HepG2 (cell line): ENCODE data around the gene WWC1. TPM values are rescaled to one million over a fixed set of nuclear protein-coding genes. Genes with fewer than 3 reads are reported as not detected.

ENCODE experiments used
- ATF4 ChIP-seq, 2 experiments: fragments of 450-650 bp in 1 of 2; sonication (generic) in 1 of 2; formaldehyde crosslinking; IDR thresholded peaks; 2 replicates each; pipeline versions ENCODE4 v1.5.0 to v1.8.0; 2020 to 2022; ENCODE audit warnings: mild to moderate bottlenecking in 1 of 2, missing genetic modification reagents in 1 of 2
- EP300 ChIP-seq, 3 experiments: sonication (generic) in 1 of 3; formaldehyde crosslinking in 1 of 3; IDR thresholded peaks; 2 replicates each; pipeline versions ENCODE4 v1.5.1 to v1.6.1; 2011 to 2020; ENCODE audit warnings: low read depth in 2 of 3, low read length in 2 of 3, borderline replicate concordance in 1 of 3, improper control_type of control experiment in 1 of 3, mild to moderate bottlenecking in 1 of 3, missing genetic modification reagents in 1 of 3, moderate library complexity in 1 of 3
- GTF3A ChIP-seq: sonication (generic); formaldehyde crosslinking; conservative IDR thresholded peaks from 2 replicates; pipeline ENCODE4 v1.4.0; 2020; ENCODE audit warnings: mild to moderate bottlenecking, missing genetic modification reagents
- HOMEZ ChIP-seq: IDR thresholded peaks from 2 replicates; pipeline ENCODE4 v1.6.1; 2016; ENCODE audit warnings: low read depth
- IKZF4 ChIP-seq: sonication (generic); formaldehyde crosslinking; IDR thresholded peaks from 2 replicates; pipeline ENCODE4 v1.5.1; 2020; ENCODE audit warnings: borderline replicate concordance, mild to moderate bottlenecking, low read depth, missing genetic modification reagents; ENCODE audit errors: not compliant biosample characterization
- ISL2 ChIP-seq: sonication (generic); formaldehyde crosslinking; IDR thresholded peaks from 2 replicates; pipeline ENCODE4 v1.5.0; 2020; ENCODE audit warnings: missing genetic modification reagents
- ISX ChIP-seq: sonication (generic); formaldehyde crosslinking; conservative IDR thresholded peaks from 2 replicates; pipeline ENCODE4 v1.5.0; 2020; ENCODE audit warnings: missing genetic modification reagents
- KDM2A ChIP-seq: sonication (generic); formaldehyde crosslinking; IDR thresholded peaks from 2 replicates; pipeline ENCODE4 v1.4.0; 2020; ENCODE audit warnings: low read depth, missing genetic modification reagents, borderline replicate concordance
- MXI1 ChIP-seq: IDR thresholded peaks from 3 replicates; pipeline ENCODE4 v1.6.1; 2012; ENCODE audit warnings: low read depth, low read length, inconsistent platforms, borderline replicate concordance
- NONO ChIP-seq, 2 experiments: fragments of 450-650 bp in 1 of 2; sonication (generic) in 1 of 2; formaldehyde crosslinking in 1 of 2; IDR thresholded peaks in 1 of 2; conservative IDR thresholded peaks in 1 of 2; 2 replicates each; pipeline versions ENCODE4 v1.6.1 to v1.8.0; 2017 to 2022; ENCODE audit warnings: mild to moderate bottlenecking in 1 of 2, missing genetic modification reagents in 1 of 2, moderate library complexity in 1 of 2
- PAF1 ChIP-seq: IDR thresholded peaks from 2 replicates; pipeline ENCODE4 v1.6.1; 2016; ENCODE audit warnings: missing genetic modification reagents, missing compliant biosample characterization
- RBAK ChIP-seq: sonication (generic); formaldehyde crosslinking; IDR thresholded peaks from 2 replicates; pipeline ENCODE4 v1.5.1; 2020; ENCODE audit warnings: mild to moderate bottlenecking, missing genetic modification reagents
- TMF1 ChIP-seq: sonication (generic); formaldehyde crosslinking; IDR thresholded peaks from 2 replicates; pipeline ENCODE4 v1.8.1; 2022; ENCODE audit warnings: low read depth, missing genetic modification reagents
- YY1 ChIP-seq: IDR thresholded peaks from 2 replicates; pipeline ENCODE4 v1.6.1; 2011; ENCODE audit warnings: low read length, low read depth, moderate library complexity, mild to moderate bottlenecking; ENCODE audit not compliant: insufficient read depth, insufficient replicate concordance
- ZMYM3 ChIP-seq: sonication (generic); formaldehyde crosslinking; IDR thresholded peaks from 2 replicates; pipeline ENCODE4 v1.5.1; 2020; ENCODE audit warnings: mild to moderate bottlenecking, missing genetic modification reagents
- ZNF232 ChIP-seq: sonication (generic); formaldehyde crosslinking; IDR thresholded peaks from 2 replicates; pipeline ENCODE4 v1.4.0; 2020; ENCODE audit warnings: missing genetic modification reagents, borderline replicate concordance
- ZNF235 ChIP-seq: sonication (generic); formaldehyde crosslinking; IDR thresholded peaks from 2 replicates; pipeline ENCODE4 v1.8.1; 2023; ENCODE audit warnings: mild to moderate bottlenecking, missing genetic modification reagents, borderline replicate concordance
- ZNF383 ChIP-seq: sonication (generic); formaldehyde crosslinking; IDR thresholded peaks from 2 replicates; pipeline ENCODE4 v1.4.0; 2020; ENCODE audit warnings: missing genetic modification reagents, mild to moderate bottlenecking, borderline replicate concordance
- ZNF607 ChIP-seq: sonication (generic); formaldehyde crosslinking; IDR thresholded peaks from 2 replicates; pipeline ENCODE4 v1.5.1; 2020; ENCODE audit warnings: missing genetic modification reagents, mild to moderate bottlenecking, borderline replicate concordance
- ZNF678 ChIP-seq: sonication (generic); formaldehyde crosslinking; IDR thresholded peaks from 2 replicates; pipeline ENCODE4 v1.4.0; 2020; ENCODE audit warnings: mild to moderate bottlenecking, missing genetic modification reagents
- polyA plus RNA-seq, 8 experiments: library from polyadenylated mRNA; depleted of rRNA in 3 of 8; stranded (reverse) in 7 of 8; unstranded in 1 of 8; fragments of >200 nt; fragmentation: Illumina TruSeq in 4 of 8; extraction: Trizol in 4 of 8; gene quantifications; 2 replicates each; pipeline versions ENCODE4 v1.2.1 to v1.2.3, GENCODE V29; 2011 to 2016; ENCODE audit warnings: low read depth in 4 of 8, missing spikeins in 1 of 8, mixed read lengths in 1 of 8; ENCODE audit not compliant: insufficient read depth in 1 of 8
- total RNA-seq, 5 experiments: library from RNA; depleted of rRNA; stranded (reverse); fragments of >200 nt; fragmentation: Illumina TruSeq; extraction: Trizol; gene quantifications; 2 replicates each; pipeline ENCODE4 v1.2.3, GENCODE V29; 2016; ENCODE audit warnings: low read depth in 1 of 5
- TF ChIP-seq, protein P1 (sequence below): sonication (generic); formaldehyde crosslinking; IDR thresholded peaks from 2 replicates; pipeline ENCODE4 v1.4.0; 2020; ENCODE audit warnings: missing genetic modification reagents, low read depth, mild to moderate bottlenecking, borderline replicate concordance
- TF ChIP-seq, protein P2 (sequence below): sonication (generic); formaldehyde crosslinking; IDR thresholded peaks from 2 replicates; pipeline ENCODE4 v1.9.0; 2022; ENCODE audit warnings: missing genetic modification reagents, mild to moderate bottlenecking, borderline replicate concordance

The WWC1 gene
- total and polyA plus RNA-seq, 2 of the 13 experiments (the other 11 are each of a cell fraction or from before 2014, with no cell fraction given), result 8.3 to 17.9 TPM

GRCh38 chr5:168268949-168269936, 22.2 kb upstream of the WWC1 start (continued):
- TF ChIP-seq YY1 (peak; percentile 36), MXI1 (no peak; the same call in 2 of the 3 replicates), EP300 (IDR thresholded peaks at IDR 0.05; ENCODE audit: low read depth in 2 of 2, low read length in 2 of 2) (no peak), EP300 (CRISPR knock-in tag; IDR thresholded peaks at IDR 0.05; ENCODE audit: borderline replicate concordance) (no peak), ZNF678 (CRISPR knock-in tag) (no peak), TMF1 (CRISPR knock-in tag) (no peak), ZNF607 (CRISPR knock-in tag) (0 out of 2 replicates have a peak, but pooled peaks have one; percentile 31), KDM2A (peak; percentile 79; the same call in 1 of the 2 replicates), ZMYM3 (CRISPR knock-in tag) (no peak), PAF1 (CRISPR knock-in tag) (no peak), IKZF4 (CRISPR knock-in tag) (peak; percentile 70), ATF4 (CRISPR knock-in tag; IDR thresholded peaks at IDR 0.05) (no peak), ZNF383 (CRISPR knock-in tag) (0 out of 2 replicates have a peak, but pooled peaks have one; percentile 24), ISX (CRISPR knock-in tag) (no peak), RBAK (CRISPR knock-in tag) (no peak), NONO (IDR thresholded peaks at IDR 0.05) (no peak), NONO (CRISPR knock-in tag; conservative IDR thresholded peaks at IDR 0.05) (0 out of 2 replicates have a peak, but pooled peaks have one; percentile 9), ISL2 (CRISPR knock-in tag) (peak; percentile 30; the same call in 1 of the 2 replicates), GTF3A (CRISPR knock-in tag) (no peak), ZNF235 (CRISPR knock-in tag) (no peak), ZNF232 (CRISPR knock-in tag) (no peak), HOMEZ (CRISPR knock-in tag) (peak; percentile 57; the same call in 1 of the 2 replicates)
- TF ChIP-seq, protein P1, sequence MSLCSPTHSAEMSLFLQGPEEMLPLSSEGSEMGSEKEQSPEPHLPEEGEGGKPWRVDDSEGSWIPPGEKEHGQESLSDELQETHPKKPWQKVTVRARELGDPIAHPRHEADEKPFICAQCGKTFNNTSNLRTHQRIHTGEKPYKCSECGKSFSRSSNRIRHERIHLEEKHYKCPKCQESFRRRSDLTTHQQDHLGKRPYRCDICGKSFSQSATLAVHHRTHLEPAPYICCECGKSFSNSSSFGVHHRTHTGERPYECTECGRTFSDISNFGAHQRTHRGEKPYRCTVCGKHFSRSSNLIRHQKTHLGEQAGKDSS (CRISPR knock-in tag), result peak; percentile 65; the same call in 1 of the 2 replicates
- TF ChIP-seq, protein P2, sequence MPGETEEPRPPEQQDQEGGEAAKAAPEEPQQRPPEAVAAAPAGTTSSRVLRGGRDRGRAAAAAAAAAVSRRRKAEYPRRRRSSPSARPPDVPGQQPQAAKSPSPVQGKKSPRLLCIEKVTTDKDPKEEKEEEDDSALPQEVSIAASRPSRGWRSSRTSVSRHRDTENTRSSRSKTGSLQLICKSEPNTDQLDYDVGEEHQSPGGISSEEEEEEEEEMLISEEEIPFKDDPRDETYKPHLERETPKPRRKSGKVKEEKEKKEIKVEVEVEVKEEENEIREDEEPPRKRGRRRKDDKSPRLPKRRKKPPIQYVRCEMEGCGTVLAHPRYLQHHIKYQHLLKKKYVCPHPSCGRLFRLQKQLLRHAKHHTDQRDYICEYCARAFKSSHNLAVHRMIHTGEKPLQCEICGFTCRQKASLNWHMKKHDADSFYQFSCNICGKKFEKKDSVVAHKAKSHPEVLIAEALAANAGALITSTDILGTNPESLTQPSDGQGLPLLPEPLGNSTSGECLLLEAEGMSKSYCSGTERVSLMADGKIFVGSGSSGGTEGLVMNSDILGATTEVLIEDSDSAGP, result peak; percentile 58; the same call in 1 of the 2 replicates
